WTC11 (cell line): ENCODE measurements around the gene PKP2.

Source experiments
- CTCF ChIP-seq: fragments of 200-600 bp; IDR thresholded peaks from 2 replicates; pipeline ENCODE4 v1.8.0; 2022; ENCODE audit warnings: antibody characterized with exemption
- ETV6 ChIP-seq: sonication (generic); formaldehyde crosslinking; IDR thresholded peaks from 2 replicates; pipeline ENCODE4 v1.8.1; 2022; ENCODE audit warnings: mild to moderate bottlenecking, missing genetic modification reagents
- NFE2L1 ChIP-seq: sonication (generic); formaldehyde crosslinking; IDR thresholded peaks from 2 replicates; pipeline ENCODE4 v1.8.1; 2023; ENCODE audit warnings: missing genetic modification reagents

- TF ChIP-seq CTCF, result no peak
- TF ChIP-seq ETV6 (CRISPR knock-in tag), result no peak
- TF ChIP-seq NFE2L1 (CRISPR knock-in tag), result no peak
Observed at GRCh38 chr12:32770141-32770540, 126.4 kb downstream of the PKP2 start.
